Neural progenitor cell (in vitro differentiated cells): Measurements from ENCODE around the gene KCNMA1.

Experiments
- CTCF ChIP-seq: fragments of 200-600 bp; sonication (generic); IDR thresholded peaks from 2 replicates; pipeline ENCODE4 v1.5.1; 2017; ENCODE audit warnings: antibody characterized with exemption, mild to moderate bottlenecking
- EZH2 ChIP-seq: fragments of 200-600 bp; sonication (generic); IDR thresholded peaks from 2 replicates; pipeline ENCODE4 v1.6.1; 2017; ENCODE audit warnings: antibody characterized with exemption, mild to moderate bottlenecking, moderate library complexity
- EZH2phosphoT487 ChIP-seq: fragments of 200-600 bp; sonication (generic); IDR thresholded peaks from 2 replicates; pipeline ENCODE4 v1.6.1; 2017; ENCODE audit warnings: antibody characterized with exemption

GRCh38 chr10:77386838-77387237 lies 250.8 kb downstream of the KCNMA1 start:
- no peak for TF ChIP-seq CTCF
- no peak for TF ChIP-seq EZH2
- no peak for TF ChIP-seq EZH2phosphoT487
